H1 (cell line): Measurements from ENCODE around the gene TMEM63A. TPM values are rescaled to one million over a fixed set of nuclear protein-coding genes. Genes with fewer than 3 reads are reported as not detected.

Experiments
- CREB1 ChIP-seq: IDR thresholded peaks from 2 replicates; pipeline ENCODE4 v1.6.1; 2012; ENCODE audit warnings: inconsistent platforms
- SAP30 ChIP-seq: fragments of 300-600 bp; sonication (generic); IDR thresholded peaks from 2 replicates; pipeline ENCODE4 v1.7.1; 2012; ENCODE audit warnings: low read length, moderate library complexity, mild to moderate bottlenecking, inconsistent platforms; ENCODE audit not compliant: insufficient read depth, insufficient replicate concordance
- SUZ12 ChIP-seq: fragments of 200-600 bp; sonication (generic); IDR thresholded peaks from 2 replicates; pipeline ENCODE4 v1.6.1; 2012; ENCODE audit warnings: mild to moderate bottlenecking, inconsistent platforms, low read length, moderate library complexity, mixed read lengths
- TAF1 ChIP-seq: IDR thresholded peaks from 2 replicates; pipeline ENCODE4 v1.6.1; 2011; ENCODE audit warnings: mild to moderate bottlenecking, low read depth, low read length
- TCF12 ChIP-seq: IDR thresholded peaks from 2 replicates; pipeline ENCODE4 v1.6.1; 2011; ENCODE audit warnings: low read depth, mild to moderate bottlenecking, low read length
- ZNF274 ChIP-seq: IDR thresholded peaks from 2 replicates; pipeline ENCODE4 v1.7.0; 2012; ENCODE audit warnings: low read length, borderline replicate concordance; ENCODE audit errors: extremely low read depth
- polyA plus RNA-seq, 7 experiments: library from polyadenylated mRNA; depleted of rRNA in 3 of 7; stranded (reverse) in 5 of 7; unstranded in 2 of 7; fragments of >200 nt in 5 of 7; fragments of 200-250 nt in 2 of 7; gene quantifications; 1 replicate in 5 of 7; 2 replicates in 1 of 7; 4 replicates in 1 of 7; pipeline versions ENCODE4 v1.2.1 to v1.2.3, GENCODE V29; 2011 to 2013; ENCODE audit warnings: missing spikeins in 2 of 7, mixed read lengths in 2 of 7
- total RNA-seq: library from RNA; stranded (reverse); fragmentation: NEBNext Ultra II Directional; extraction: Animal tissue kit (Norgen Biotek cat#: 25700); gene quantifications from 2 replicates; pipeline ENCODE4 v1.2.1, GENCODE V29; 2021
- TF ChIP-seq, protein P1 (sequence below): fragments of 300-600 bp; sonication (generic); IDR thresholded peaks from 2 replicates; pipeline ENCODE4 v1.7.1; 2012; ENCODE audit warnings: low read length, moderate library complexity, mild to moderate bottlenecking, inconsistent platforms; ENCODE audit not compliant: insufficient replicate concordance
- TF ChIP-seq, protein P2 (sequence below): IDR thresholded peaks from 2 replicates; pipeline ENCODE4 v1.6.1; 2011; ENCODE audit warnings: low read length, improper control_type of control experiment

The TMEM63A gene
- total and polyA plus RNA-seq, 2 of the 8 experiments (the other 6 are each of a cell fraction or from before 2014, with no cell fraction given) = 26.1 to 55.4 TPM

DNA sequence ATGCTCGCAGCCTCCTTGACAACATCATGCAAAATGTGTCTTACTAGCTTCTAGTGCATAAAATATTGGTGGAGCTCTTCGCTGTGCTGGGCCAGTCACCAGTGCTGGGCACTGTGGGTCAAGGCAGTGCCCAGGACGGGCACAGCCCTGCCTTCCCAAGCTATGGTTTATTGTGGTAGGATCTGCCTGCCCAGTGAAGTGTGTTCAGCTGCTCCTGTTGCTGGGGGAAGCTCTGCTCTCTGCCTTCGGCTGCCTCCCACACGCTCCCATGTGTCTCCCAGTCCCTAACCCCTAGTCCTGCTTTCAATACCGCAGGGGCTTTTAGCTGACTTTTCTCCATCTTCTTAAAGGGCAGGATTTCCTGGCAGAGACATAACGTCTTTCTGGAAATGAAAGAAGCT lies 56.6 kb downstream of the TMEM63A start (continued):
- TF ChIP-seq, protein P1, sequence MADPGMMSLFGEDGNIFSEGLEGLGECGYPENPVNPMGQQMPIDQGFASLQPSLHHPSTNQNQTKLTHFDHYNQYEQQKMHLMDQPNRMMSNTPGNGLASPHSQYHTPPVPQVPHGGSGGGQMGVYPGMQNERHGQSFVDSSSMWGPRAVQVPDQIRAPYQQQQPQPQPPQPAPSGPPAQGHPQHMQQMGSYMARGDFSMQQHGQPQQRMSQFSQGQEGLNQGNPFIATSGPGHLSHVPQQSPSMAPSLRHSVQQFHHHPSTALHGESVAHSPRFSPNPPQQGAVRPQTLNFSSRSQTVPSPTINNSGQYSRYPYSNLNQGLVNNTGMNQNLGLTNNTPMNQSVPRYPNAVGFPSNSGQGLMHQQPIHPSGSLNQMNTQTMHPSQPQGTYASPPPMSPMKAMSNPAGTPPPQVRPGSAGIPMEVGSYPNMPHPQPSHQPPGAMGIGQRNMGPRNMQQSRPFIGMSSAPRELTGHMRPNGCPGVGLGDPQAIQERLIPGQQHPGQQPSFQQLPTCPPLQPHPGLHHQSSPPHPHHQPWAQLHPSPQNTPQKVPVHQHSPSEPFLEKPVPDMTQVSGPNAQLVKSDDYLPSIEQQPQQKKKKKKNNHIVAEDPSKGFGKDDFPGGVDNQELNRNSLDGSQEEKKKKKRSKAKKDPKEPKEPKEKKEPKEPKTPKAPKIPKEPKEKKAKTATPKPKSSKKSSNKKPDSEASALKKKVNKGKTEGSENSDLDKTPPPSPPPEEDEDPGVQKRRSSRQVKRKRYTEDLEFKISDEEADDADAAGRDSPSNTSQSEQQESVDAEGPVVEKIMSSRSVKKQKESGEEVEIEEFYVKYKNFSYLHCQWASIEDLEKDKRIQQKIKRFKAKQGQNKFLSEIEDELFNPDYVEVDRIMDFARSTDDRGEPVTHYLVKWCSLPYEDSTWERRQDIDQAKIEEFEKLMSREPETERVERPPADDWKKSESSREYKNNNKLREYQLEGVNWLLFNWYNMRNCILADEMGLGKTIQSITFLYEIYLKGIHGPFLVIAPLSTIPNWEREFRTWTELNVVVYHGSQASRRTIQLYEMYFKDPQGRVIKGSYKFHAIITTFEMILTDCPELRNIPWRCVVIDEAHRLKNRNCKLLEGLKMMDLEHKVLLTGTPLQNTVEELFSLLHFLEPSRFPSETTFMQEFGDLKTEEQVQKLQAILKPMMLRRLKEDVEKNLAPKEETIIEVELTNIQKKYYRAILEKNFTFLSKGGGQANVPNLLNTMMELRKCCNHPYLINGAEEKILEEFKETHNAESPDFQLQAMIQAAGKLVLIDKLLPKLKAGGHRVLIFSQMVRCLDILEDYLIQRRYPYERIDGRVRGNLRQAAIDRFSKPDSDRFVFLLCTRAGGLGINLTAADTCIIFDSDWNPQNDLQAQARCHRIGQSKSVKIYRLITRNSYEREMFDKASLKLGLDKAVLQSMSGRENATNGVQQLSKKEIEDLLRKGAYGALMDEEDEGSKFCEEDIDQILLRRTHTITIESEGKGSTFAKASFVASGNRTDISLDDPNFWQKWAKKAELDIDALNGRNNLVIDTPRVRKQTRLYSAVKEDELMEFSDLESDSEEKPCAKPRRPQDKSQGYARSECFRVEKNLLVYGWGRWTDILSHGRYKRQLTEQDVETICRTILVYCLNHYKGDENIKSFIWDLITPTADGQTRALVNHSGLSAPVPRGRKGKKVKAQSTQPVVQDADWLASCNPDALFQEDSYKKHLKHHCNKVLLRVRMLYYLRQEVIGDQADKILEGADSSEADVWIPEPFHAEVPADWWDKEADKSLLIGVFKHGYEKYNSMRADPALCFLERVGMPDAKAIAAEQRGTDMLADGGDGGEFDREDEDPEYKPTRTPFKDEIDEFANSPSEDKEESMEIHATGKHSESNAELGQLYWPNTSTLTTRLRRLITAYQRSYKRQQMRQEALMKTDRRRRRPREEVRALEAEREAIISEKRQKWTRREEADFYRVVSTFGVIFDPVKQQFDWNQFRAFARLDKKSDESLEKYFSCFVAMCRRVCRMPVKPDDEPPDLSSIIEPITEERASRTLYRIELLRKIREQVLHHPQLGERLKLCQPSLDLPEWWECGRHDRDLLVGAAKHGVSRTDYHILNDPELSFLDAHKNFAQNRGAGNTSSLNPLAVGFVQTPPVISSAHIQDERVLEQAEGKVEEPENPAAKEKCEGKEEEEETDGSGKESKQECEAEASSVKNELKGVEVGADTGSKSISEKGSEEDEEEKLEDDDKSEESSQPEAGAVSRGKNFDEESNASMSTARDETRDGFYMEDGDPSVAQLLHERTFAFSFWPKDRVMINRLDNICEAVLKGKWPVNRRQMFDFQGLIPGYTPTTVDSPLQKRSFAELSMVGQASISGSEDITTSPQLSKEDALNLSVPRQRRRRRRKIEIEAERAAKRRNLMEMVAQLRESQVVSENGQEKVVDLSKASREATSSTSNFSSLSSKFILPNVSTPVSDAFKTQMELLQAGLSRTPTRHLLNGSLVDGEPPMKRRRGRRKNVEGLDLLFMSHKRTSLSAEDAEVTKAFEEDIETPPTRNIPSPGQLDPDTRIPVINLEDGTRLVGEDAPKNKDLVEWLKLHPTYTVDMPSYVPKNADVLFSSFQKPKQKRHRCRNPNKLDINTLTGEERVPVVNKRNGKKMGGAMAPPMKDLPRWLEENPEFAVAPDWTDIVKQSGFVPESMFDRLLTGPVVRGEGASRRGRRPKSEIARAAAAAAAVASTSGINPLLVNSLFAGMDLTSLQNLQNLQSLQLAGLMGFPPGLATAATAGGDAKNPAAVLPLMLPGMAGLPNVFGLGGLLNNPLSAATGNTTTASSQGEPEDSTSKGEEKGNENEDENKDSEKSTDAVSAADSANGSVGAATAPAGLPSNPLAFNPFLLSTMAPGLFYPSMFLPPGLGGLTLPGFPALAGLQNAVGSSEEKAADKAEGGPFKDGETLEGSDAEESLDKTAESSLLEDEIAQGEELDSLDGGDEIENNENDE = no peak
- no peak for TF ChIP-seq SAP30
- TF ChIP-seq SUZ12 = no peak
- no peak for TF ChIP-seq TCF12
- no peak for TF ChIP-seq TAF1
- TF ChIP-seq ZNF274 = no peak
- TF ChIP-seq CREB1 = no peak
- TF ChIP-seq, protein P2, sequence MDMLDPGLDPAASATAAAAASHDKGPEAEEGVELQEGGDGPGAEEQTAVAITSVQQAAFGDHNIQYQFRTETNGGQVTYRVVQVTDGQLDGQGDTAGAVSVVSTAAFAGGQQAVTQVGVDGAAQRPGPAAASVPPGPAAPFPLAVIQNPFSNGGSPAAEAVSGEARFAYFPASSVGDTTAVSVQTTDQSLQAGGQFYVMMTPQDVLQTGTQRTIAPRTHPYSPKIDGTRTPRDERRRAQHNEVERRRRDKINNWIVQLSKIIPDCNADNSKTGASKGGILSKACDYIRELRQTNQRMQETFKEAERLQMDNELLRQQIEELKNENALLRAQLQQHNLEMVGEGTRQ = no peak
